Measurements from ENCODE around the gene CRBN. TPM values are rescaled to one million over a fixed set of nuclear protein-coding genes. Genes with fewer than 3 reads are reported as not detected.
A peak's percentile ranks its signal among the peaks of the same experiment; 100 is the strongest.

Gene CRBN
- total and polyA plus RNA-seq, 9 of the 15 experiments (the other 6 are each of a cell fraction or from before 2014, with no cell fraction given): 40.8 to 331 (median 57.4) TPM

GRCh38 chr3:3196148-3196861 lies 16.8 kb upstream of the CRBN start:
- in situ Hi-C loops (cut with MboI) (loop anchor here (5.0 kb wide), 1 partner anchor 1096 kb away; no protein-coding TSS in a partner anchor), intact Hi-C loops (cut with micrococcal nuclease) (loop anchor here (1.0 kb wide), 1 partner anchor 1094 kb away; no protein-coding TSS in a partner anchor)
- FAIRE-seq (peak; percentile 75), ATAC-seq (peak; percentile 66), DNase-seq (ENCODE audit: extremely low read depth in 1 of 4, low spot score in 3 of 4) (peak in 3 of 4 experiments; percentile 19 to 49 (median 48))
- Histone ChIP-seq H3K4me3 (no peak overlapping the region), H3K79me2 (ENCODE audit: control insufficient read depth, insufficient read depth, low read length) (no peaks in the 10 kb centered on the region), H3K27me3 (ENCODE audit: control insufficient read depth in 2 of 2, insufficient read depth in 2 of 2, low read length in 2 of 2) (no peaks in the 10 kb centered on the region), H4K20me1 (replicated peaks; ENCODE audit: control insufficient read depth, insufficient read depth, low read length) (no peaks in the 10 kb centered on the region), H3K9me3 (replicated peaks; ENCODE audit: control insufficient read depth, insufficient read depth, low read depth, low read length) (no peaks in the 10 kb centered on the region), H3K36me3 (ENCODE audit: control insufficient read depth, insufficient read depth, low read length) (no peaks in the 10 kb centered on the region; the same call in 2 of the 3 replicates), H3K27ac (ENCODE audit: extremely low read depth, low read depth, low read length) (no peak overlapping the region), H3K4me2 (ENCODE audit: insufficient read depth, low read length) (peak overlapping the region; percentile 31; the same call in 1 of the 2 replicates), H3K9me1 (ENCODE audit: control insufficient read depth, insufficient read depth, low read length) (no peaks in the 10 kb centered on the region), H3K4me1 (replicated peaks in 1 of 2; ENCODE audit: control insufficient read depth in 2 of 2, insufficient read depth in 2 of 2, low read length in 2 of 2) (peaks cover 0 to 27% of the 10 kb centered on the region in 2 experiments; a peak in 3 of 5 replicates), H3K9ac (ENCODE audit: insufficient read depth in 1 of 2, low read depth in 2 of 2, low read length in 2 of 2) (no peak overlapping the region), H2AFZ (ENCODE audit: low read depth, low read length) (peak overlapping the region; percentile 28)
- WGBS (ENCODE audit: insufficient coverage, low coverage, missing lambda C conversion rate): 12% methylated on average over 6 of the region's 6 CpGs
- POLR2A ChIA-PET: interaction anchor here (0.6 kb wide), 2 partner anchors 9 to 985 kb away, joined by 3 read pairs; no protein-coding TSS in a partner anchor
- BruUV-seq (replicated peaks): no TSS peak
- CTCF ChIA-PET (ENCODE audit: low intra/inter-chr PET ratio): no interaction called here
- TF ChIP-seq ESRRA (IDR thresholded peaks at IDR 0.05; ENCODE audit: borderline replicate concordance, low read depth) (no peak), BHLHE40 (IDR thresholded peaks at IDR 0.05; ENCODE audit: low read length) (no peak), CXXC5 (CRISPR knock-in tag; IDR thresholded peaks at IDR 0.05) (0 out of 2 replicates have a peak, but pooled peaks have one; percentile 25), MAFK (IDR thresholded peaks at IDR 0.05; ENCODE audit: low read length) (0 out of 2 replicates have a peak, but pooled peaks have one; percentile 24), ZNF766 (CRISPR knock-in tag; conservative IDR thresholded peaks at IDR 0.05) (peak; percentile 71; the same call in 1 of the 2 replicates), KLF16 (IDR thresholded peaks at IDR 0.05) (no peak), TEAD4 (IDR thresholded peaks at IDR 0.05; ENCODE audit: low read length) (no peak), TEAD4 (CRISPR knock-in tag; IDR thresholded peaks at IDR 0.05; ENCODE audit: borderline replicate concordance) (no peak), SMARCA4 (IDR thresholded peaks at IDR 0.05) (0 out of 2 replicates have a peak, but pooled peaks have one; percentile 30), RAD21 (CRISPR knock-in tag; conservative IDR thresholded peaks at IDR 0.05 in 1 of 2, IDR thresholded peaks at IDR 0.05 in 1 of 2) (peak; percentile 32 to 61; a peak in 3 of 4 replicates), ZNF76 (CRISPR knock-in tag; IDR thresholded peaks at IDR 0.05; ENCODE audit: borderline replicate concordance) (no peak), FOXJ2 (tag; IDR thresholded peaks at IDR 0.05) (no peak), CCNT2 (IDR thresholded peaks at IDR 0.05; ENCODE audit: borderline replicate concordance, extremely low read depth, insufficient read length, low read depth, low read length) (no peak), ETV1 (tag; conservative IDR thresholded peaks at IDR 0.05; ENCODE audit: low read depth) (no peak)
- TF ChIP-seq, protein P1, sequence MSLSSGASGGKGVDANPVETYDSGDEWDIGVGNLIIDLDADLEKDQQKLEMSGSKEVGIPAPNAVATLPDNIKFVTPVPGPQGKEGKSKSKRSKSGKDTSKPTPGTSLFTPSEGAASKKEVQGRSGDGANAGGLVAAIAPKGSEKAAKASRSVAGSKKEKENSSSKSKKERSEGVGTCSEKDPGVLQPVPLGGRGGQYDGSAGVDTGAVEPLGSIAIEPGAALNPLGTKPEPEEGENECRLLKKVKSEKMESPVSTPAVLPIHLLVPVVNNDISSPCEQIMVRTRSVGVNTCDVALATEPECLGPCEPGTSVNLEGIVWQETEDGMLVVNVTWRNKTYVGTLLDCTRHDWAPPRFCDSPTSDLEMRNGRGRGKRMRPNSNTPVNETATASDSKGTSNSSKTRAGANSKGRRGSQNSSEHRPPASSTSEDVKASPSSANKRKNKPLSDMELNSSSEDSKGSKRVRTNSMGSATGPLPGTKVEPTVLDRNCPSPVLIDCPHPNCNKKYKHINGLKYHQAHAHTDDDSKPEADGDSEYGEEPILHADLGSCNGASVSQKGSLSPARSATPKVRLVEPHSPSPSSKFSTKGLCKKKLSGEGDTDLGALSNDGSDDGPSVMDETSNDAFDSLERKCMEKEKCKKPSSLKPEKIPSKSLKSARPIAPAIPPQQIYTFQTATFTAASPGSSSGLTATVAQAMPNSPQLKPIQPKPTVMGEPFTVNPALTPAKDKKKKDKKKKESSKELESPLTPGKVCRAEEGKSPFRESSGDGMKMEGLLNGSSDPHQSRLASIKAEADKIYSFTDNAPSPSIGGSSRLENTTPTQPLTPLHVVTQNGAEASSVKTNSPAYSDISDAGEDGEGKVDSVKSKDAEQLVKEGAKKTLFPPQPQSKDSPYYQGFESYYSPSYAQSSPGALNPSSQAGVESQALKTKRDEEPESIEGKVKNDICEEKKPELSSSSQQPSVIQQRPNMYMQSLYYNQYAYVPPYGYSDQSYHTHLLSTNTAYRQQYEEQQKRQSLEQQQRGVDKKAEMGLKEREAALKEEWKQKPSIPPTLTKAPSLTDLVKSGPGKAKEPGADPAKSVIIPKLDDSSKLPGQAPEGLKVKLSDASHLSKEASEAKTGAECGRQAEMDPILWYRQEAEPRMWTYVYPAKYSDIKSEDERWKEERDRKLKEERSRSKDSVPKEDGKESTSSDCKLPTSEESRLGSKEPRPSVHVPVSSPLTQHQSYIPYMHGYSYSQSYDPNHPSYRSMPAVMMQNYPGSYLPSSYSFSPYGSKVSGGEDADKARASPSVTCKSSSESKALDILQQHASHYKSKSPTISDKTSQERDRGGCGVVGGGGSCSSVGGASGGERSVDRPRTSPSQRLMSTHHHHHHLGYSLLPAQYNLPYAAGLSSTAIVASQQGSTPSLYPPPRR (CRISPR knock-in tag; IDR thresholded peaks at IDR 0.05; ENCODE audit: borderline replicate concordance): no peak
- TF ChIP-seq, protein P2, sequence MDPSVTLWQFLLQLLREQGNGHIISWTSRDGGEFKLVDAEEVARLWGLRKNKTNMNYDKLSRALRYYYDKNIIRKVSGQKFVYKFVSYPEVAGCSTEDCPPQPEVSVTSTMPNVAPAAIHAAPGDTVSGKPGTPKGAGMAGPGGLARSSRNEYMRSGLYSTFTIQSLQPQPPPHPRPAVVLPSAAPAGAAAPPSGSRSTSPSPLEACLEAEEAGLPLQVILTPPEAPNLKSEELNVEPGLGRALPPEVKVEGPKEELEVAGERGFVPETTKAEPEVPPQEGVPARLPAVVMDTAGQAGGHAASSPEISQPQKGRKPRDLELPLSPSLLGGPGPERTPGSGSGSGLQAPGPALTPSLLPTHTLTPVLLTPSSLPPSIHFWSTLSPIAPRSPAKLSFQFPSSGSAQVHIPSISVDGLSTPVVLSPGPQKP (CRISPR knock-in tag; IDR thresholded peaks at IDR 0.05): no peak

All from K562 (cell line).